ENCODE measurements around the gene RTP3. TPM values are rescaled to one million over a fixed set of nuclear protein-coding genes. Genes with fewer than 3 reads are reported as not detected.

Gene RTP3
- polyA plus RNA-seq, 6 donors from 2014 or later: not detected

DNA sequence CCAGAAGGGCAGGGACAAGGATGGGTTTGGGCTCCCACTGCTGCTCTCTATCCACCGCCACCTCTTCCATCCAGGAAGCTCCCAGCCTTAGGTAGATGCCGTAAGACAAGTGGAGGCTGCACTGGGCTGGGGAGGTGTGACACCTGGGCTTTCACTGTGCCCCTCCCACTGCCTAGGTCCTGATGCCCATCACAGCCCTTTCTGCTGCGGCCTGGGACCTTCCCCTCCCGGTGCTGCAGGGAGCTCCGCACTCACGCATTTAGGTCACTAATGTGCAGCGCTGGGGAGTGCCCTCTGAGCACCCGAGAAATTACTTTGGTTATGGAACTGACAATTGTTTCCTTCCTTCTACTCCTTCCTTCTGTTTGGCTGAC is 33.9 kb upstream of the RTP3 start:
- Mint-ChIP-seq H3K4me3 (no peak overlapping the region), H3K27ac (no peak overlapping the region), H3K36me3 (peaks cover 0 to 12% of the 10 kb centered on the region in 2 donors), H3K4me1 (no peaks in the 10 kb centered on the region), H3K9me3 (peaks cover 0 to 12% (median 0%) of the 10 kb centered on the region in 7 donors), H3K27me3 (peaks cover 52 to 72% (median 56%) of the 10 kb centered on the region in 3 donors)
- no peak for DNase-seq
- ATAC-seq (ENCODE audit: low read depth in 2 of 2): no peak

DNA sequence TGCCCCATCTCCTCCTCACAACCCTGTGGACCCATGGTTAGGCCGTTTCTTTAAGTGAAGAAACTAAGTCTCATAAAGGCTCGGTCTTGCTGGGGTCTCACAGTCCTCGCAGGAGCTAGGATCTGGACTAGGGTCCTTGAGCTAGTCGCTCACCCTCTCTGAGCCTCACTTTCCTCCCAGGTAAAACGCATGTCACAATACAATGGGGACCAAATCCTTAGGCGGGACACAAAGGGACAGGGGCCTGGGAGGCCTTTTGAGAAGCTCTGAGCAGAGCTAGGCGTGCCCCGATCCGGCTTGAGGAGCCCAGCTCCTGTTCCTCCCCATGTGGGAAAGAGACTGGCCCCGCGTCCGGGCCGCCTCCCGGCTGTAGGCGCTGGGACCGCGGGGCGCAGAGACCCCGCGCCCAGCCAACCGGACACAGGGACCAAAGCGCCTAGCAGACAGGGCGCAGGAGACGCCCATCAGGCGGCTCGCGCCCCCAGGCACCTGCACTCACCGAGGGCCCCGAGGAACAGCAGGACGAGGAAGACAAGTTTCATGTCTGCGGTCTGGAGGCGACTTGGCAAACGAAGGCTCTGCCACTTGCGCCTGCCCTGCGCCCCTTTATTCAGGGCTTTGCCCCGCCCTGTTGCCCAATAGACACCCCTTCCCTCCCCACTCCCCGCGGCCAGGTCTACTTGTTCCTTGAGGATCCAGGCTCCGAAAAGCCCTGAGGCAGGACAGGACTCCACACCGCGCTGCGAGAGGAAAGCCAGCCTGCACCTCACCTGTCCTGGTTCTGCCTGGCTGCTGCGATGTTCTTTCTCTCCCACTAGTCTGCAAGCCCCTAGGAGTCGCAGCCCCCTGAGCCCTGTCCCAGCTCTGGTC is 33.2 kb upstream of the RTP3 start, which contains the start of gene LTF:
TSS of gene LTF (minus strand) at position 580 of the 870 bp plus-strand sequence. CDS start at position 542, 38 bp downstream.
- Mint-ChIP-seq H3K4me3 (no peak within 1 kb of the TSS), H3K9me3 (peaks cover 0 to 12% (median 0%) of the 10 kb centered on the region in 7 donors), H3K36me3 (peaks cover 0 to 12% of the 10 kb centered on the region in 2 donors), H3K27ac (no peak within 1 kb of the TSS), H3K27me3 (peaks cover 46 to 67% (median 54%) of the 10 kb centered on the region in 3 donors), H3K4me1 (no peaks in the 10 kb centered on the region)
- ATAC-seq (ENCODE audit: low read depth in 2 of 2) (no peak), DNase-seq (no peak)

DNA sequence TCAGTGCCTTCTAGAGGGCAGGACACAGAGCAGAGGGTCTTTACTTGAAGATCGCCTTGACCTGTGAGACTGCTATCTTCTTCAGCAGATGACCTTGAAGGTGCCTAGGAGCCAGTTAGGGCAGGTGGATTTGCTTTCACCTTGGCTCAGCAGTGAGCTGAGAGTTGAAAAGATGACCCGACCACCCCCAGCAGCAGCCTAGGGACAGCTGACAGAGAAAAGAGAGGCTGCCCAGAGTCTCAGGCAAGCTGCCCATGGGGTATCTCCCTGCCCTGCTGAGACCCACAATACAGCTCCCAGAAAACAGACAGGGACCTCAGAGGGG is 32.6 kb upstream of the RTP3 start:
- peaks cover 40 to 61% (median 48%) of the 10 kb centered on the region in 3 donors for H3K27me3 Mint-ChIP-seq
- H3K4me3 Mint-ChIP-seq: no peak overlapping the region
- no peak overlapping the region for H3K27ac Mint-ChIP-seq
- ATAC-seq (ENCODE audit: low read depth in 2 of 2): no peak
- DNase-seq: no peak
- H3K4me1 Mint-ChIP-seq: no peaks in the 10 kb centered on the region
- H3K36me3 Mint-ChIP-seq: peaks cover 0 to 12% of the 10 kb centered on the region in 2 donors
- H3K9me3 Mint-ChIP-seq: peaks cover 0 to 12% (median 0%) of the 10 kb centered on the region in 7 donors

DNA sequence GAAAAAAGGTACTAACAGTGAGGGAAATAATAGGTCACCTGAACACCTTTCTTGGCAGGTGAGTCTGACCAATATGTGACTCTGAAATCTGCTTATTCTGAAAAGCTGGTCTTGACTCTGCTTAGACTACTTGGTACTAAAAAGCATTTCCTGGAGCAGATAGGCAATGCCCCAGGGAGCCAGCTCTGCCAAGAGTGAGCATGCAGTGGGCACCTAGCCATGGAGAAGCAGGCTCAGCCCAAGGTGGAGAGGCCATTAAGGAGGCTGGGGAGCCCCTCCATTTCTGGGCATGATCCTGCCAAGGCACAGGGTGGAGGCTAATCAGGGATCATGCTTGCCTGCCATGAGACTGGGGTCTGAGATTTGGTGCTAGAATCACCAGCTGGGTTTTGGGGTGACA is 31.5 kb upstream of the RTP3 start:
- Mint-ChIP-seq H3K4me3 (no peak overlapping the region), H3K4me1 (no peaks in the 10 kb centered on the region), H3K36me3 (peaks cover 0 to under 1% of the 10 kb centered on the region in 2 donors), H3K27ac (no peak overlapping the region), H3K9me3 (peaks cover 0 to 2% (median 0%) of the 10 kb centered on the region in 7 donors), H3K27me3 (peaks cover 37 to 55% (median 54%) of the 10 kb centered on the region in 3 donors)
- ATAC-seq (ENCODE audit: low read depth in 2 of 2) (no peak), DNase-seq (no peak)

DNA sequence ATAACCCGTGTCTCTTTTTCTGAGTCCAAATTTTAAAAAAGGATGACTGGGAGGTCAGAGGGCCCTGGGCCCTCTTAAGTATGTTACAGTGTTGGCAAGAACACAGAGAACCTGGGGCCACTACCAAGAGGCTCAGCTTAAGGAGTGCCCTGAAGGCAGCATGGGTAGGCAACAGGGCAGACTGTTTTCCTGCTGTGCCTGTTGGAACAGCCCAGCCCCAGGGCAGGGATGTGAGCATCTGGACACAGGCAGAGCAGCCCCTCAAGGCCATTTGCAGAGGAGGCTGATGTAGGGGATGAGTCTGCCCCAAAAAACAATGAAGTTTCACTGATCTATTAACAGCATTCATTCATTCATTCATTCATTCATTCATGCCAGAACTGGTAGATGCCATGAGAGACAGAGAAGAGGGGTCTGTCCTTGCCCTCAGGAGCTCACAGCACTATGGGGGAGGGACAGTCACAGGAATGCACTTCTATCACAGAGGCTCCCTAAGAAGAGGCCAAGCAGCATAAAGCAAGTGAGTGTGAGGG is 30.8 kb upstream of the RTP3 start:
- H3K27me3 Mint-ChIP-seq: peaks cover 36 to 57% (median 51%) of the 10 kb centered on the region in 3 donors
- ATAC-seq (ENCODE audit: low read depth in 2 of 2) (no peak), DNase-seq (no peak)
- no peaks in the 10 kb centered on the region for H3K4me1 Mint-ChIP-seq
- no peaks in the 10 kb centered on the region for H3K36me3 Mint-ChIP-seq
- no peak overlapping the region for H3K27ac Mint-ChIP-seq
- H3K4me3 Mint-ChIP-seq: no peak overlapping the region
- H3K9me3 Mint-ChIP-seq: no peaks in the 10 kb centered on the region

DNA sequence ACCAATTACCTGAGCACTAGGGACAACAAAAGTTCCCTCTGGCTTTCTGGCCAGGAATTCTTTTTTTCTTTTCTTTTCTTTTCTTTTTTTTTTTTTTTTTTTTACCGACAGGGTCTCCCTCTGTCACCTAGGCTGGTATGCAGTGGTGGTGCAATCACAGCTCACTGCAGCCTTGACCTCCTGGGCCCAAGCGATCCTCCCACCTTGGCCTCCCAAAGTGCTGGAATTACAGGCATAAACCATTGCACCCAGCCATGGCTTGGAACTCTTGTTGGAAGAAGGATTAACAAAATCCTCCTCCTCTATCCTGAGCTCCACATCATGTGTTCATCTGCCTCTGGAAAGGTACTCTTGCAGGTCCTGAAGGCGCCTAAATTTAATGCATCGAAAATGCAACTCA is 30.2 kb upstream of the RTP3 start:
- Mint-ChIP-seq H3K27ac (no peak overlapping the region), H3K27me3 (peaks cover 36 to 53% (median 45%) of the 10 kb centered on the region in 3 donors), H3K36me3 (no peaks in the 10 kb centered on the region), H3K4me3 (no peak overlapping the region), H3K9me3 (no peaks in the 10 kb centered on the region), H3K4me1 (no peaks in the 10 kb centered on the region)
- DNase-seq (no peak), ATAC-seq (ENCODE audit: low read depth in 2 of 2) (no peak)

DNA sequence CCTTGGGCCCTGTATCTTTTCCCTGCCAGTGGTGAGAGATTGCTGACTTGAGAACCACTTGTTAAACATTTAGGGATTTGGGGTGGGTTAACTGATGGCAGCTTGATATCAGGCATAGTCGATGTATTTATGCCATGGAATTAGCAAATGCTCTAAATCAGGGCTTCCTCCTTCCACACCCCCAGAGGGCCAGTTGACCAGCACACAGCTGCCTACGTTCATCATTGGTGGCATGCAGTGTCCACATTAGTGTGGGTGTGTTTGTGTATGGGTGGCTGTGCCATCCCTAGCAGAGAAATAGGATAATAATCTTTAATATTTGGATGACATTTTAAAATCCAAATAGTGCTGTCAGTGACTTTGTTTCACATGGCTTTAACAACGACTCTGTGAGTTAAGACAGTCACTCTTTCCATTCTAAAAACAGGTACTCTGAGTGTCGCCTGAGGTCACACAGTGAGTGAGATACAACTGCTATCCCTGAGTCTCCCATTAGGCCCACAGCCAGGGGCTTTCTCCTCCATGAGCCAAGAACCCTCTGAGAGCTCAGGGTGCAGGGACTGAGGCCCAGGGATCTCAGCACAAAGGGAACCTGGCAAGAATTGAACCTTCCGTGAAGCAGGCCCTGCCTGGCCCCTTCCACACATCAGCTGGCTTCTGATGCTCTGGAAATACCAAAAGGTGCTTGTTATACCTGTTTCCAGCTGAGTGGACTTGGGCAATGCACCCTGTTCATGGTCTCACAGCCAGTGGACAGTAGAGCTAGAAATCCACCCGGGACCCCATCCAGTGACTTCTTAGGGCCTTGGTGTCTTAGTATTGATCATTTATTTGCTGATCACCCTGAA is 28.8 kb upstream of the RTP3 start:
- H3K27ac Mint-ChIP-seq: no peak overlapping the region

DNA sequence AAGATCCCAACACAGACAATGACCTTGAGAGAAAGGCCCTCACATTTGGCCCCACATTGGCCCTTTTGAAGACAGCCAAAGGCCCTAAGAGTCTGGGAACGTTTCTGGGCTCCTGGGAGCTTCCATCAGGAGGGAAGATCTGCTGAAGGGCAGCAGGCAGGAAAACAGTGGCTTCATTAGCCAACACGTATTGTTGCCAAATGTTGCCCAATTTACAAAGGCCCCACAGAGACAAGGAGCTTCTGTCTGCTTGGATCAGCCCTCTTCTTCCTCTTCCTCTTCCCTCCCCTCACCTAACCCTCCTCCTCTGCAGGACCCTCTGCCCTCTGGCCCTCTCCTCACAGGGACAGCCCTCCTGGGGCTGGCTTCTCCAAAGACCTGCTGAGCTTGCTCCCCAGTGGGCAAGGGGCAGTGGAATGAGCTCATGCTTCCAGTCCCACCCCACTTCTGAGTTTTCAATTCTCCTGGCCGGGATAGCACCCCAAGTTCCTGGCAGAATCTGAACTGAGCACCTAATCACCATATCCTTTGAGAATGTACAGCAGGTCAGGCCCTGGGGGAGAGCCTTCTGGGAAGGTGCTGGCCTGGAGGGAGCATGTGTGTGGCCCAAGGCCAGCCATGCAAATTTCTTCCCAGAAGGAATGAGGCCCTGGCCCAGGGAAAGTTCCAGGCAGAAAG is 28.0 kb upstream of the RTP3 start:
- Mint-ChIP-seq H3K27me3 (peaks cover 42 to 48% (median 42%) of the 10 kb centered on the region in 3 donors), H3K9me3 (peaks cover 4 to 13% (median 6%) of the 10 kb centered on the region in 7 donors), H3K27ac (no peak overlapping the region), H3K36me3 (peaks cover 0 to 8% of the 10 kb centered on the region in 2 donors), H3K4me3 (peak overlapping the region in 1 of 8 donors; percentile 66), H3K4me1 (no peaks in the 10 kb centered on the region)
- DNase-seq (no peak), ATAC-seq (ENCODE audit: low read depth in 2 of 2) (no peak)

More for the DNA sequence above, 28.8 kb upstream of the RTP3 start:
- Mint-ChIP-seq H3K36me3 (no peaks in the 10 kb centered on the region), H3K4me3 (no peak overlapping the region), H3K9me3 (peaks cover 0 to 5% (median 0%) of the 10 kb centered on the region in 7 donors), H3K27me3 (peaks cover 43 to 53% (median 45%) of the 10 kb centered on the region in 3 donors), H3K4me1 (no peaks in the 10 kb centered on the region)
- DNase-seq: no peak
- ATAC-seq (ENCODE audit: low read depth in 2 of 2): no peak

DNA sequence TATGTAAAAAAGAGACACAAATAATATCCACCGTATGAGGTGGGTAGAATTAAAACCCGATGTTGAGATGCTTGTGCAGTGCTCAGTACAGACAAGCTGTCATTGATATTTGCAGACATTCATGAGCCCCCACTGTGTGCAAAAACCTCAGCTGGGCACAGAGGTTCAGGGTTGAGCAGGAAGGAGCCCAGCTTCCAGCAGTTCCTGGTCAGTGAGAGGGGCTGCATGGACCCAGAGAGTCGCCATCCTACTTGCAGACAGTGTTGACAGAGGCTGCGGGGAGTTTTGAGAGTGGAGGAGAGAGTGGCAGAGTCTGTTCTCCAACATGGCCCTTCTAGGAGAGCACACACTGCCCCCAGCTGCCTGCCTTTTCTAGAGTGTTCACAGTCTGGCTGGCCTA is 26.9 kb upstream of the RTP3 start:
- H3K27ac Mint-ChIP-seq: no peak overlapping the region
- H3K4me1 Mint-ChIP-seq: no peaks in the 10 kb centered on the region
- no peak for ATAC-seq (ENCODE audit: low read depth in 2 of 2)
- no peak for DNase-seq
- peaks cover 36 to 38% (median 37%) of the 10 kb centered on the region in 3 donors for H3K27me3 Mint-ChIP-seq
- H3K9me3 Mint-ChIP-seq: peaks cover 8 to 22% (median 11%) of the 10 kb centered on the region in 7 donors
- no peak overlapping the region for H3K4me3 Mint-ChIP-seq
- H3K36me3 Mint-ChIP-seq: peaks cover 4 to 18% of the 10 kb centered on the region in 2 donors

DNA sequence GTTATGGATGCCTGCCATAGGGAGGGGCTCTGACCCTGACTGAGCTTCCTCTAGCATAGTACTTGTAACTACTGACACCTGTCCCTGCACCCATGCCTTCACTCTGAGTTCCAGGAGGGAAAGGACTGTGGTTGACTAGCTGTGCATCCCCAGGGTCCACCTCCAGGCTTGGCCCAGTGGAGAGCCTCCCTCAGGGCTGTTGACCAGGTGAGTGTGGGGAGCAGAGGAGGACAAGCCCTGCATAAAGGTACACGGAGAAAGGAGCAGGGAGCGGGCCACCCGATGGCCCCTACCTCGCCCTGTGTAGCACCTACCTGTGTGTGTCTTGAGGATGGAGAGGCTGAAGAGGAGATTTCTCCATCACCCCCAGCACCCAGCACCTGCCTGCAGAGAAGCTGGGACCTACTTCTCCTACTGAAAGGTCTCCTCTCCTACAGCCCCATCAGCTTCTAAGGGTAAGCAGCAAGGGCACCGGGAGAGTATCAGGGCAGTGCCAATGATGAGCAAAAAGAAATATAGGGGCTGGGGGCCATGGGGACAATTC is 26.3 kb upstream of the RTP3 start:
- Mint-ChIP-seq H3K27ac (peak overlapping the region in 1 of 6 donors; percentile 23), H3K4me3 (no peak overlapping the region), H3K36me3 (peaks cover 4 to 18% of the 10 kb centered on the region in 2 donors), H3K27me3 (peaks cover 30 to 32% (median 31%) of the 10 kb centered on the region in 3 donors), H3K4me1 (no peaks in the 10 kb centered on the region), H3K9me3 (peaks cover 8 to 22% (median 11%) of the 10 kb centered on the region in 7 donors)
- no peak for DNase-seq
- ATAC-seq (ENCODE audit: low read depth in 2 of 2): no peak

DNA sequence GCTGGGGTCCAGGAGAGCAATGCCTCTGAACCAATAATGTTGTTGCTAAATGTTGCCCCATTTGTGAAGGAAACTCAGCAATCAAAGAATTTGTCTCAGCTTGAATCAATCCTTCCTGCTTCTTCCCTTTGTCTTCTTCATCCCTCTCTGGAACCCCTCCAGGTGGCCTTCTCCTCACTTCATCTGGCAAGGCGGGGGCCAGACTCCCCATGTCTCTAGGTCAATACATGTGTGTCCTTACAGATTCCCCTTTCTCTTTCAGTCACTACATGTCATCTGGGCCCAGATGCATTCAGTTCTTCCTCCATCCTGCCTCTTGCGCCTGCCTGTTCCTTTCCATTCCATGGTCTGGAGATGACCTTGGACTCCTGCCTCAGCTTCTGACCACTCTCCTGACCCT is 25.0 kb upstream of the RTP3 start:
- Mint-ChIP-seq H3K9me3 (peaks cover 8 to 22% (median 11%) of the 10 kb centered on the region in 7 donors), H3K4me3 (no peak overlapping the region), H3K27me3 (peaks cover 24 to 35% (median 31%) of the 10 kb centered on the region in 3 donors), H3K36me3 (peaks cover 4 to 18% of the 10 kb centered on the region in 2 donors), H3K27ac (no peak overlapping the region), H3K4me1 (no peaks in the 10 kb centered on the region)
- ATAC-seq (ENCODE audit: low read depth in 2 of 2) (no peak), DNase-seq (no peak)

DNA sequence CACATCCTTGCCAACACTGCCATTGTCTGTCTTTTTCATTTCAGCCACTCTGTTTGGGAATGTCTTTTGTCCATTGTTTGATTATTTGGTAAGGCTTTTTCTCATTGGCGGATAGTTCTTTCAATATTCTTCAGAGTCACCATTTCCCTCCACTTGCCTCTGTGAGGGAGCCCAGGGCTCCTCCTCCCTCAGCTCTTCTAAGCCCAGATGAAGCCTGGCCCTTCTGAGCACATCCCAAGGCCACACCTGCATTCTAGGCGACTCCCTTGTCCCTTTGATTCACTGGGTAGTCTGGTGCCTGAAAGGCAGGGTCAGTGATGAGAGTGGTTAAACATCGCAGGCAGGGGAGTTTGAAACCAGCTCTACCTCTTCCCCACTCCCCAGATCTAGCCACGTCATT is 20.6 kb upstream of the RTP3 start:
- ATAC-seq (ENCODE audit: low read depth in 2 of 2): no peak
- no peak for DNase-seq
- peaks cover 29 to 60% (median 58%) of the 10 kb centered on the region in 3 donors for H3K27me3 Mint-ChIP-seq
- no peak overlapping the region for H3K4me3 Mint-ChIP-seq
- peaks cover 8 to 22% (median 11%) of the 10 kb centered on the region in 7 donors for H3K9me3 Mint-ChIP-seq
- H3K36me3 Mint-ChIP-seq: peaks cover 4 to 18% of the 10 kb centered on the region in 2 donors
- no peaks in the 10 kb centered on the region for H3K4me1 Mint-ChIP-seq
- H3K27ac Mint-ChIP-seq: no peak overlapping the region
